H9 (cell line): Measurements from ENCODE around the gene PLGRKT. TPM values are rescaled to one million over a fixed set of nuclear protein-coding genes. Genes with fewer than 3 reads are reported as not detected.

ENCODE experiments used
- DNase-seq: peaks from one replicate; pipeline ENCODE4 v3.0.0-alpha.2; 2017
- H2AFZ ChIP-seq: one replicate; pipeline ENCODE4 v1.6.1; 2013; ENCODE audit warnings: mild to moderate bottlenecking, low read length, control low read depth, moderate library complexity
- H2AK5ac ChIP-seq: 2 replicates; pipeline ENCODE4 v1.6.1; 2013; ENCODE audit warnings: low read length, control low read depth, mixed read lengths; ENCODE audit not compliant: insufficient read length
- H2BK120ac ChIP-seq: one replicate; pipeline ENCODE4 v1.6.1; 2013; ENCODE audit warnings: low read depth, mild to moderate bottlenecking, low read length, control low read depth, inconsistent platforms; ENCODE audit not compliant: poor library complexity, severe bottlenecking
- H2BK12ac ChIP-seq: 2 replicates; pipeline ENCODE4 v1.6.1; 2013; ENCODE audit warnings: low read length, control low read depth, mixed read lengths, low read depth; ENCODE audit not compliant: insufficient read length
- H2BK15ac ChIP-seq: 2 replicates; pipeline ENCODE4 v1.6.1; 2013; ENCODE audit warnings: low read depth, low read length, control low read depth
- H2BK20ac ChIP-seq: one replicate; pipeline ENCODE4 v1.6.1; 2013; ENCODE audit warnings: low read depth, mild to moderate bottlenecking, low read length, control low read depth, inconsistent platforms; ENCODE audit not compliant: poor library complexity, severe bottlenecking
- H2BK5ac ChIP-seq: 2 replicates; pipeline ENCODE4 v1.6.1; 2013; ENCODE audit warnings: low read length, control low read depth, mixed read lengths; ENCODE audit not compliant: insufficient read length
- H3K14ac ChIP-seq: 2 replicates; pipeline ENCODE4 v1.6.1; 2013; ENCODE audit warnings: low read length, control low read depth; ENCODE audit not compliant: insufficient read depth
- H3K18ac ChIP-seq: 2 replicates; pipeline ENCODE4 v1.6.1; 2013; ENCODE audit warnings: low read depth, mild to moderate bottlenecking, mixed read lengths, low read length, control low read depth; ENCODE audit not compliant: insufficient read length
- H3K23ac ChIP-seq: 2 replicates; pipeline ENCODE4 v1.6.1; 2013; ENCODE audit warnings: low read length, control low read depth, mixed read lengths, low read depth; ENCODE audit not compliant: insufficient read length
- H3K23me2 ChIP-seq: 2 replicates; pipeline ENCODE4 v1.6.1; 2013; ENCODE audit warnings: low read depth, mild to moderate bottlenecking, mixed read lengths, low read length, control low read depth; ENCODE audit not compliant: insufficient read length, poor library complexity, severe bottlenecking
- H3K27ac ChIP-seq: 2 replicates; pipeline ENCODE4 v1.5.1; 2013; ENCODE audit warnings: low read length, control low read depth, mixed read lengths, low read depth; ENCODE audit not compliant: insufficient read length
- H3K27me3 ChIP-seq: 2 replicates; pipeline ENCODE4 v1.6.1; 2013; ENCODE audit warnings: low read length, control low read depth, inconsistent platforms; ENCODE audit not compliant: insufficient read depth
- H3K4ac ChIP-seq: 2 replicates; pipeline ENCODE4 v1.6.1; 2013; ENCODE audit warnings: low read depth, mild to moderate bottlenecking, control low read depth, inconsistent platforms, low read length, moderate library complexity
- H3K4me1 ChIP-seq: 2 replicates; pipeline ENCODE4 v1.6.1; 2013; ENCODE audit warnings: low read length, control low read depth, inconsistent platforms; ENCODE audit not compliant: insufficient read depth
- H3K4me2 ChIP-seq: 2 replicates; pipeline ENCODE4 v1.6.1; 2013; ENCODE audit warnings: low read length, control low read depth, mixed read lengths; ENCODE audit not compliant: insufficient read length, insufficient read depth
- H3K56ac ChIP-seq: 2 replicates; pipeline ENCODE4 v1.6.1; 2013; ENCODE audit warnings: low read depth, mild to moderate bottlenecking, mixed read lengths, low read length, control low read depth; ENCODE audit not compliant: insufficient read length
- H3K79me1 ChIP-seq: 2 replicates; pipeline ENCODE4 v1.6.1; 2013; ENCODE audit warnings: low read depth, mild to moderate bottlenecking, moderate library complexity, low read length, control low read depth, inconsistent platforms; ENCODE audit not compliant: insufficient read depth, poor library complexity, severe bottlenecking
- H3K79me2 ChIP-seq: 2 replicates; pipeline ENCODE4 v1.6.1; 2013; ENCODE audit warnings: low read length, control low read depth, inconsistent platforms; ENCODE audit not compliant: insufficient read depth
- H3K9ac ChIP-seq: 2 replicates; pipeline ENCODE4 v1.6.1; 2013; ENCODE audit warnings: low read length, control low read depth, mixed read lengths; ENCODE audit not compliant: insufficient read length; ENCODE audit errors: extremely low read depth
- H3K9me3 ChIP-seq: one replicate; pipeline ENCODE4 v1.6.1; 2013; ENCODE audit warnings: low read depth, low read length, inconsistent platforms; ENCODE audit not compliant: control insufficient read depth
- H3T11ph ChIP-seq: one replicate; pipeline ENCODE4 v1.6.1; 2013; ENCODE audit warnings: mild to moderate bottlenecking, low read length, control low read depth, inconsistent platforms
- H4K20me1 ChIP-seq: one replicate; pipeline ENCODE4 v1.6.1; 2013; ENCODE audit not compliant: control insufficient read depth, insufficient read length, insufficient read depth
- H4K5ac ChIP-seq: 2 replicates; pipeline ENCODE4 v1.6.1; 2013; ENCODE audit warnings: low read depth, mild to moderate bottlenecking, mixed read lengths, low read length, control low read depth; ENCODE audit not compliant: insufficient read length
- H4K8ac ChIP-seq: replicated peaks from 2 replicates; pipeline ENCODE4 v1.6.1; 2013; ENCODE audit warnings: low read length, control low read depth, mixed read lengths, low read depth; ENCODE audit not compliant: insufficient read length
- H4K91ac ChIP-seq: 2 replicates; pipeline ENCODE4 v1.6.1; 2013; ENCODE audit warnings: low read depth, mild to moderate bottlenecking, moderate library complexity, mixed read lengths, low read length, control low read depth; ENCODE audit not compliant: insufficient read length
- H3K27ac Mint-ChIP-seq, 3 experiments: 2 replicates in 2 of 3; 3 replicates in 1 of 3; pipeline ENCODE4 v1.8.0; 2020 to 2021; ENCODE audit warnings: mixed read lengths in 3 of 3, mild to moderate bottlenecking in 1 of 3, moderate library complexity in 1 of 3
- H3K27me3 Mint-ChIP-seq: 2 replicates; pipeline ENCODE4 v1.8.0; 2021; ENCODE audit warnings: low read depth, mild to moderate bottlenecking, moderate library complexity, mixed read lengths
- H3K36me3 Mint-ChIP-seq, 3 experiments: 2 replicates in 2 of 3; 3 replicates in 1 of 3; pipeline ENCODE4 v1.8.0; 2020 to 2021; ENCODE audit warnings: low read depth in 3 of 3, mixed read lengths in 3 of 3; ENCODE audit not compliant: insufficient read depth in 1 of 3
- H3K4me1 Mint-ChIP-seq, 2 experiments: 2 replicates each; pipeline ENCODE4 v1.8.0; 2020; ENCODE audit warnings: mixed read lengths in 2 of 2
- H3K4me3 Mint-ChIP-seq, 2 experiments: 2 replicates in 1 of 2; 3 replicates in 1 of 2; pipeline ENCODE4 v1.8.0; 2020 to 2021; ENCODE audit warnings: mild to moderate bottlenecking in 2 of 2, mixed read lengths in 2 of 2, moderate library complexity in 1 of 2
- H3K9me3 Mint-ChIP-seq, 2 experiments: 2 replicates in 1 of 2; 3 replicates in 1 of 2; pipeline ENCODE4 v1.8.0; 2020; ENCODE audit warnings: mild to moderate bottlenecking in 2 of 2, mixed read lengths in 2 of 2, moderate library complexity in 1 of 2
- CTCF ChIP-seq: fragments of 200-600 bp; sonication (generic); conservative IDR thresholded peaks from 3 replicates; pipeline ENCODE4 v1.8.0; 2021; ENCODE audit warnings: antibody characterized with exemption, mild to moderate bottlenecking
- WGBS: extraction: QIAGEN DNeasy Blood & Tissue Kit; methylation state at CpG from one replicate; pipeline ENCODE4 v1.1.7; 2013; ENCODE audit warnings: missing lambda C conversion rate, low lambda C conversion rate, mixed read lengths; ENCODE audit not compliant: insufficient read length; ENCODE audit errors: extremely low coverage; 5-methylcytosine and 5-hydroxymethylcytosine counted together
- total RNA-seq: library from RNA; stranded (reverse); gene quantifications from 2 replicates; pipeline ENCODE4 v1.2.1, GENCODE V29; 2021

Gene PLGRKT
- total RNA-seq, 1 experiment from 2014 or later: 19.6 TPM

- H3K79me1 ChIP-seq: no peaks in the 10 kb centered on the region
- no peak overlapping the region for H3K4ac ChIP-seq
- no peak overlapping the region for H3K14ac ChIP-seq
- no peaks in the 10 kb centered on the region for H4K20me1 ChIP-seq
- Mint-ChIP-seq H3K36me3 (no peaks in the 10 kb centered on the region), H3K27me3 (peaks cover 32% of the 10 kb centered on the region), H3K4me3 (peak overlapping the region; percentile 59 to 68; a peak in 4 of 5 replicates), H3K27ac (no peak overlapping the region), H3K4me1 (peaks cover 2 to 5% of the 10 kb centered on the region in 2 experiments; a peak in 3 of 4 replicates), H3K9me3 (peaks cover 0 to 2% of the 10 kb centered on the region in 2 experiments; a peak in 1 of 5 replicates)
- H2BK12ac ChIP-seq: no peak overlapping the region
- no peak overlapping the region for H4K8ac ChIP-seq
- no peak overlapping the region for H3K9ac ChIP-seq
- H2AFZ ChIP-seq: no peak overlapping the region
- H3K18ac ChIP-seq: no peak overlapping the region
- no peak overlapping the region for H3T11ph ChIP-seq
- no peaks in the 10 kb centered on the region for H3K9me3 ChIP-seq
- H4K91ac ChIP-seq: no peak overlapping the region
- no peaks in the 10 kb centered on the region for H3K27me3 ChIP-seq
- WGBS: no CpG with 5 or more reads among the region's 15 CpGs
- H3K27ac ChIP-seq: no peak overlapping the region
- H2AK5ac ChIP-seq: no peak overlapping the region
- no peak overlapping the region for H2BK15ac ChIP-seq
- no peaks in the 10 kb centered on the region; the same call in 1 of the 2 replicates for H3K4me1 ChIP-seq
- no peak overlapping the region for H4K5ac ChIP-seq
- H2BK120ac ChIP-seq: no peak overlapping the region
- no peaks in the 10 kb centered on the region for H3K79me2 ChIP-seq
- H3K23me2 ChIP-seq: peaks cover 5% of the 10 kb centered on the region
- TF ChIP-seq CTCF: no peak
- peak overlapping the region; percentile 52 for H3K4me2 ChIP-seq
- no peak overlapping the region for H2BK20ac ChIP-seq
- no peak overlapping the region for H3K56ac ChIP-seq
- no peak for DNase-seq
- no peak overlapping the region for H3K23ac ChIP-seq
- no peak overlapping the region for H2BK5ac ChIP-seq
Observed at GRCh38 chr9:5449521-5450358, 12.0 kb upstream of the PLGRKT start.
